Measurements from ENCODE around the gene FAT1. TPM values are rescaled to one million over a fixed set of nuclear protein-coding genes. Genes with fewer than 3 reads are reported as not detected.

FAT1 gene
- total and polyA plus RNA-seq, 8 donors, result 8.2 to 272 (median 60.4) TPM

DNA sequence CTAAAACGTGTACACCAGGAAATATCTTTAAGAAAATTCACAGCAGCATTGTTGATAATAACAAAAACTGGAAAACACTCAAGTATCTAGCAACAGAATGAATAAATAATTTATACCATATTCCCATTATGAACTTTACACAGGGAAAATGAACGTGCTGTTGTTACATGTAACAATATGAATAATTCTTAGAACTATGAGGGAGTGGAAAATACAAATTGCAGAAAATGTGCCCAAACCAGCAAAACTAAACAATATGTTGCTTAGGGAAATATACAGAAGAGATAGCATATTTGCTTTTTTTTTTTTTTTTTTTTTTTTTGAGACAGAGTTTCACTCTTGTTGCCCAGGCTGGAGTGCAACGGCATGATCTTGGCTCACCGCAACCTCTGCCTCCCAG lies 14.8 kb upstream of the FAT1 start:
- Histone ChIP-seq H3K9me3 (no peaks in the 10 kb centered on the region), H3K27me3 (no peaks in the 10 kb centered on the region), H3K4me3 (no peak overlapping the region), H3K36me3 (no peaks in the 10 kb centered on the region), H3K4me1 (no peaks in the 10 kb centered on the region), H3K27ac (no peak overlapping the region)
- 70 to 76% (median 73%) methylated on average over 4 of the region's 4 CpGs for WGBS, 5 donors
- no peak for DNase-seq
- TF ChIP-seq POLR2AphosphoS5 (IDR thresholded peaks at IDR 0.05), result no peak
- intact Hi-C loops (cut with DNase I; ENCODE audit: low total_unique reads), result no loop called here

DNA sequence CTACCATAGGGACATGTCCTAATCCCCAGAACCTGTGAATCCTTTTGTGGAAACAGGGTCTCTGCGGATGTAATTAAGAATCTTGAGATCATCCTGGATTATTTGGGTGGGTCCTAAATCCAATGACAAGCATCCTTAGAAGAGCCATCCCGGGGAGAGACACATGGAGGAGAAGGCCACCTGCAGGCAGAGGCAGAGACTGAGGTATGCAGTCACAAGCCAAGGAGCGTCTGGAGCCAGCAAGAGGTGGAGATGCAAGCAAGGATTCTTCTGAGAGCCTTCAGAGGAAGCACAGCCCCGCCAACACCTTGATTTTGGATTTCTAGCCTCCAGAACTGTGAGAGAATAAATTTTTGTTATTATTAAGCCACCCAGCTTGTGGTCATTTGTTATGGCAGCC lies 13.8 kb upstream of the FAT1 start:
- Histone ChIP-seq H3K9me3 (no peaks in the 10 kb centered on the region), H3K4me1 (no peaks in the 10 kb centered on the region), H3K27ac (no peak overlapping the region), H3K4me3 (no peak overlapping the region), H3K27me3 (no peaks in the 10 kb centered on the region), H3K36me3 (no peaks in the 10 kb centered on the region)
- no peak for DNase-seq
- WGBS, 5 donors, result 80 to 88% (median 84%) methylated on average over 4 of the region's 4 CpGs
- intact Hi-C loops (cut with DNase I; ENCODE audit: low total_unique reads), result no loop called here
- TF ChIP-seq EP300 (IDR thresholded peaks at IDR 0.05) (no peak), POLR2AphosphoS5 (IDR thresholded peaks at IDR 0.05) (no peak), POLR2A (IDR thresholded peaks at IDR 0.05) (no peak)
- TF ChIP-seq, protein P1, sequence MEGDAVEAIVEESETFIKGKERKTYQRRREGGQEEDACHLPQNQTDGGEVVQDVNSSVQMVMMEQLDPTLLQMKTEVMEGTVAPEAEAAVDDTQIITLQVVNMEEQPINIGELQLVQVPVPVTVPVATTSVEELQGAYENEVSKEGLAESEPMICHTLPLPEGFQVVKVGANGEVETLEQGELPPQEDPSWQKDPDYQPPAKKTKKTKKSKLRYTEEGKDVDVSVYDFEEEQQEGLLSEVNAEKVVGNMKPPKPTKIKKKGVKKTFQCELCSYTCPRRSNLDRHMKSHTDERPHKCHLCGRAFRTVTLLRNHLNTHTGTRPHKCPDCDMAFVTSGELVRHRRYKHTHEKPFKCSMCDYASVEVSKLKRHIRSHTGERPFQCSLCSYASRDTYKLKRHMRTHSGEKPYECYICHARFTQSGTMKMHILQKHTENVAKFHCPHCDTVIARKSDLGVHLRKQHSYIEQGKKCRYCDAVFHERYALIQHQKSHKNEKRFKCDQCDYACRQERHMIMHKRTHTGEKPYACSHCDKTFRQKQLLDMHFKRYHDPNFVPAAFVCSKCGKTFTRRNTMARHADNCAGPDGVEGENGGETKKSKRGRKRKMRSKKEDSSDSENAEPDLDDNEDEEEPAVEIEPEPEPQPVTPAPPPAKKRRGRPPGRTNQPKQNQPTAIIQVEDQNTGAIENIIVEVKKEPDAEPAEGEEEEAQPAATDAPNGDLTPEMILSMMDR (IDR thresholded peaks at IDR 0.05), result no peak

DNA sequence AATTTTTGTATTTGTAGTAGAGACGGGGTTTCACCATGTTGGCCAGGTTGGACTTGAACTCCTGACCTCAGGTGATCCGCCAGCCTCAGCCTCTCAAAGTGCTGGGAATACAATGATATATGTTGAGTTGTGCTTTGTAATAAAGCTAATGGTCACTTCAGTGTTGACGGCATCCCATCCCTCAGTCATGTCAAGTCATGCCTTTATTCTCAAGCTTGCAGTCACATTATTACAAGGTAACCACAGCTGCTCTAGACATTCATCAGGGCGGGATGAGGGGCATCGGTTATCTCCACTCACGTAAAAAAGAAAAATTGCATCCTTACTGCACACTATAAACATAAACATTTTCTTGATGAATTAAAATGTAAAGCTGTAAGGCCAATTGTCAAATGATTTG lies 12.8 kb upstream of the FAT1 start:
- Histone ChIP-seq H3K27me3 (no peaks in the 10 kb centered on the region), H3K36me3 (no peaks in the 10 kb centered on the region), H3K4me3 (no peak overlapping the region), H3K27ac (no peak overlapping the region), H3K4me1 (no peaks in the 10 kb centered on the region), H3K9me3 (no peaks in the 10 kb centered on the region)
- TF ChIP-seq EP300 (IDR thresholded peaks at IDR 0.05) (no peak), POLR2AphosphoS5 (IDR thresholded peaks at IDR 0.05) (no peak), POLR2A (IDR thresholded peaks at IDR 0.05) (no peak)
- TF ChIP-seq, protein P1 (IDR thresholded peaks at IDR 0.05), result no peak
- WGBS, 5 donors, result 87 to 95% (median 90%) methylated on average over 6 of the region's 6 CpGs
- intact Hi-C loops (cut with DNase I; ENCODE audit: low total_unique reads), result no loop called here
- no peak for DNase-seq

DNA sequence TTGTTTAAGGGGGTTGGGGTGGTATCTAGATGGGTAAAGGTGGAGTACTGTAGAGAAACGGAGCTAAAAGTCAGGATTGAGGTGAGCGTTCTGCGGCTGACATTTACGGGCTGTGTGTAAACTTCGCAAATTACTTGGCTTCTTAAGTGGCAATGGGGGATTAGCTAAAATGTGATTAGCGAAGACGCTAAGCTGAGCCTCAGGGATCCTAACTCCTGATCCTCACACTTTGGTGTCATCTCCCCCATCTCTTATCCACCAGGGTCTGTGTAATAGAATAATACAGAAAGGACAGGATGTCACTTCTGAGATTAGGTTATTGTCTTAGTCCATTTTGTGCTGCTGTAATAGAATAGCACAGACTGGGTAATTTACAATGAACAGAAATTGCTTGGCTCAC lies 10.6 kb upstream of the FAT1 start:
- intact Hi-C loops (cut with DNase I; ENCODE audit: low total_unique reads), result no loop called here
- DNase-seq, result no peak
- WGBS, 5 donors, result 85 to 93% (median 92%) methylated on average over 7 of the region's 7 CpGs
- no peaks in the 10 kb centered on the region for H3K36me3 ChIP-seq
- no peaks in the 10 kb centered on the region for H3K4me1 ChIP-seq
- H3K27me3 ChIP-seq, result no peaks in the 10 kb centered on the region
- H3K27ac ChIP-seq, result no peak overlapping the region
- no peaks in the 10 kb centered on the region for H3K9me3 ChIP-seq
- TF ChIP-seq POLR2A (IDR thresholded peaks at IDR 0.05) (no peak), EP300 (IDR thresholded peaks at IDR 0.05) (no peak), POLR2AphosphoS5 (IDR thresholded peaks at IDR 0.05) (no peak)
- TF ChIP-seq, protein P1 (IDR thresholded peaks at IDR 0.05), result no peak
- H3K4me3 ChIP-seq, result no peak overlapping the region

DNA sequence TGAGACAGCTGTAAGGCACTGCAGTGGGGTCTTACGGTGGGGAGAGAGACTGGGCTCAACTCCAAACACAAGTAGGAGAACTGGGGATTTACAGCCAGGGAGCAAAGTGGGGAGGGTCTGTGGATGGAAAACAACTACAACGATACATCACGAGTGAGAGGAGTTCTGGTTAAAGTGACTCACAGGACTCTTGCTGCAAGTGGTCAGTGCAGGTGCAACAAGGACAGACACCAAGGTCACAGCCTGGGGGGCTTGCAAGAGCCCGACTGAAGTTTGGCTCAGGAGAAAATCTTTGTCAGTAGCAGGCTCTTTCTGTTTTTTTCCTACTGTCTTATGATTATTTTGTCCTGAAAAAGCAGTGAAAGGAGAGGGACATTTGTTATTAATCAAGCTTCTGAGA lies 10.1 kb upstream of the FAT1 start:
- WGBS, 5 donors, result 56 to 70% (median 65%) methylated on average over 4 of the region's 4 CpGs
- no peak overlapping the region for H3K4me3 ChIP-seq
- H3K27me3 ChIP-seq, result no peaks in the 10 kb centered on the region
- H3K4me1 ChIP-seq, result no peaks in the 10 kb centered on the region
- TF ChIP-seq POLR2A (IDR thresholded peaks at IDR 0.05) (no peak), POLR2AphosphoS5 (IDR thresholded peaks at IDR 0.05) (no peak), EP300 (IDR thresholded peaks at IDR 0.05) (no peak)
- TF ChIP-seq, protein P1 (IDR thresholded peaks at IDR 0.05), result no peak
- no peak overlapping the region for H3K27ac ChIP-seq
- DNase-seq, result no peak
- intact Hi-C loops (cut with DNase I; ENCODE audit: low total_unique reads), result no loop called here
- H3K36me3 ChIP-seq, result no peaks in the 10 kb centered on the region
- H3K9me3 ChIP-seq, result no peaks in the 10 kb centered on the region
